GM21367 (cell line): ENCODE results near the gene NCOR1.
"Not testable (repeated sequence)": the region's sequence is repeated elsewhere in the genome, so short reads cannot be mapped to it uniquely, and the experiment has no call there.

Experiments
- ATAC-seq: cut with Tn5 transposase; IDR thresholded peaks from one replicate; pipeline ENCODE4 v1.9.1; 2021; ENCODE audit not compliant: unreplicated experiment

Gene NCOR1

DNA sequence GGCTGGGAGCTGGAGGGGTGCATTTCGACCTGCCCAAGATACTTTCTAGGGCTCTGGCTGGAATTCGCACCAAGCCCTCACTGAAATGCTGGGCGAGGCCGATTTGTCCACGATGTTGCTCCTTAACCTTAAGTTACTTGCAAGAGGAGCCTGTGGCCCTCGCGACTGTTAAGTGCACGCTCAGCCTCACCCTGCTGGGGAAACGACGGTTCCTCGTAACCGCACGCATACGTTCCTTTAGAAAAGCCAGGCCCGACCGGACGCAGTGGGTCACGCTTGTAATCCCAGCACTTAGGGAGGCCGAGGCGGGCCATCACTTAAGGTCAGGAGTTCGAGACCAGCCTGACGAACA, 607 bp upstream of the NCOR1 start:
- no peak for ATAC-seq

GRCh38 chr17:16215002-16215272, 397 bp downstream of the NCOR1 start:
- ATAC-seq = peak; percentile 27

DNA sequence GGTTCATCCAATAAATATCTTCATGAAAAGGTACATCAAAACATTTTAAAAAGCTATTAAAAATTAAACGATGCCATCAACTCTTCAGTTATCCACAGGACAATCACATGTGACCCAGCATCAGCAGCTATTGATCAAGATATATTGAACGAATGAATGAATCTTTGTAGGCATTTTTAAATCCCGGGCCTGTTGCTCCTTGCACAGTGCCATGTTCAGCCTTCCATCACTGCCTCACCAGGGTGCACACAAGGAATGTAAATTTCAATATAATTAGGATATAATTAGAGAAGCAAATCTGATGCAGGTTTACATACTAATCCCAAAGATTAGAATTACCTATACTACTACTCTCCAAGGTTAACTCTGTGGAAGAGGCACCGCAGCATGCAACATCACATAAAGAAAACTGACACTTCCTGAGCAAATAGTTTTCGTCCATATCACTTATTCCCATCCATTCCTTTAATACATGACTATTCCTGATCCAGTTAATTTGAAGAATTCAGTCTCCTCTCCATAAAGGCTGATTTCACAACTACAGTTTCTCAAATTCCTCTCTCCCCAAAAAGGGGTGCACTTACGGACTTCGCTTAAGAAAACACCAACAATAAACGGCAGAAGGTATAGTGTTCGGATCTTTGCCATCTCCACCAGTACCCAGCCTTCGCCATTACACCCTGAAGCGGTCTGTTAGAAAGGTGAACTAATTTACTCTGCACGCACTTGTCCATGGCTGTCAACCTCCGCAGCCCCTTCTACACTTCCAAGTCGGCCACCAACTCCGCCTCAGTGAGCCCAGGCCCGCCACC, 938 bp downstream of the NCOR1 start:
- no peak for ATAC-seq

- no peak for ATAC-seq
These were observed 2.5 kb downstream of the NCOR1 start for GRCh38 chr17:16212793-16213192.

- no peak for ATAC-seq
These were observed 3.7 kb downstream of the NCOR1 start for GRCh38 chr17:16211590-16211989.

DNA sequence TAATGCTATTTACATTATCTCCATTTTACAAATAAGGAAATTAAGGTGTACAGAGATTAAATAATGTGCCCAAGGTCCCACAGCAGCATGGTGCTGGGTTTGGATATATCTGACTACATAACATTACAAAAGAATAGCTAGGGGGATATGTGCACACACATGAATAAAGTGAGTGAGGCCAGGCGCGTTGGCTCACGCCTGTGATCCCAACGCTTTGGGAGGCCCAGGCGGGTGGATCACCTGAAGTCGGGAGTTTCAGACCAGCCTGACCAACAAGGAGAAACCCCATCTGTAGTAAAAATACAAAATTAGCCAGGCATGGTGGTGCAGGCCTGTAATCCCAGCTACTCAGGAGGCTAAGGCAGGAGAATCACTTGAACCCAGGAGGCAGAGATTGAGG, 10.6 kb downstream of the NCOR1 start:
- not testable (repeated sequence) for ATAC-seq

DNA sequence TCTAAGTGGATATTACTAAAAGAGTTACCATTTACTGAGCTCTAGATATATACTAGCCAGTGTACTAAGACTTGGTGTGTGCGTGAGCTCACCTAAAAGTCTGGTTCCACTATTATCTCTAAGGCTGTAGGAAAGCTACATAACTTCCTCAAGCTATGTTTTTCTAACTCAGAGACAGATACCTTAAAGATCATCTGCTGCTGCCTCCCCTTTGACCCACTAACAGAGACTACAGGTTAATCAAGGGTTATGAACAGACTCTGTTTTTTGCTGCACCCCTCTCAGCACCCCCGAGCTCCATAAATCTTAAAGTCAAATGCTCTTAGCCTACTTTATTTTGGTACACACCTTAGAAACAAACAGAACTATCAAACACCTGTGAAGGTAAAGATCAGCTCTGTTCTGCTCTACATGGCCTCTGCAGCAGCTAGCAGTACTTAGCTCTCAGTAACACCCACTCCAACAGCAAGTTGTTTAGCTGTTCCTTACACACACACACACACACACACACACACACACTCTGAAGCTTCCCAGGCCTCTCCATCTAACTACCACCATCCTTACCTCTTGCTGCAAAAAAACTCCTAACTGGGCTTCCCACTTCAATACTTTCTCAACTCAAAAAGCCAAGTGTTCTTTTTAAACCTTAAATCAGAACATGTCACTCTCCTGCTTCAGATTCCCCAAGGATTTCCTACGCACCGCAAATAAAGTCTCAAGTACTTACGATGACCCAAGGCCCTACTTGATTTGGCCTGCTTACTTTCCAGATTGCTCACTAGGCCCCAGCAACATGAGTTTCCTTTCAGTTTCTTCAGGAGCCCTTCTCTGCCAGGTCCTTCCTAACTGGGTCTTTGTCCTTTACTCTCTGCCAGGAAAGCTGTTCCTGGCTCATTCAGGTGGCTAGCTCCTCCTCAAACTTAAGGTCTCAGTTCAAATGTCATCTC, 12.5 kb downstream of the NCOR1 start:
- not testable (repeated sequence) for ATAC-seq

DNA sequence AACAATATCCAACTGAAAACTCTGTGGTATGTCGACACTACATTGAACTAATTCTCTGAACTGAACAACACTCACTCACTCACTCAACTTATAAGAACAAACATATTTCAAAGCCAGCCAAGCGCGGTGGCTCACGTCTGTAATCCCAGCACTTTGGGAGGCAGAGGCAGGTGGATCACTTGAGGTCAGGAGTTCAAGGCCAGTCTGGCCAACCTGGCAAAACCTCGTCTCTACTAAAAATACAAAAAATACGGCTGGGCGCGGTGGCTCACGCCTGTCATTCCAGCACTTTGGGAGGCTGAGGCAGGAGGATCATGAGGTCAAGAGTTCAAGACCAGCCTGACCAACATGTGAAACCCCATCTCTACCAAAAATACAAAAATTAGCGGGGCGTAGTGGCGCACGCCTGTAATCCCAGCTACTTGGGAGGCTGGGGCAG, 13.6 kb downstream of the NCOR1 start:
- not testable (repeated sequence) for ATAC-seq

DNA sequence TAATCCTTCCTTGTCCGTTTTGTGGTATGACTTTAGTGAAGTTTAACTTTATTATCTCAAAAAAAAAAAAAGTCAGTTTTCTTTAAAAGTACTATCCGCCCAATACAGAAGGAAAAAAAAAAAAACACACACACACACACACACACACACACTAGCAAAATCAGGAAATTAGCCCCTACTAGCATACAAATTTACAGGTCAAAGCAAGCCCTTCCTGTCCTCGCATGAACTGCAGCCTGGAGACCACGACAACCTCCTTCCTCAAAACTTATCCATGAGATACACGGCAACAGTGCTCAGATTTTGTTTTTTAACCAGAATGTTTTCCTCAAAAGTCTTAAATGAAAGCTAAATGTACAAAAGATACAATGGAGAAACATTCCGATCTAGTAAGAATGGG, 16.2 kb downstream of the NCOR1 start:
- no peak for ATAC-seq

DNA sequence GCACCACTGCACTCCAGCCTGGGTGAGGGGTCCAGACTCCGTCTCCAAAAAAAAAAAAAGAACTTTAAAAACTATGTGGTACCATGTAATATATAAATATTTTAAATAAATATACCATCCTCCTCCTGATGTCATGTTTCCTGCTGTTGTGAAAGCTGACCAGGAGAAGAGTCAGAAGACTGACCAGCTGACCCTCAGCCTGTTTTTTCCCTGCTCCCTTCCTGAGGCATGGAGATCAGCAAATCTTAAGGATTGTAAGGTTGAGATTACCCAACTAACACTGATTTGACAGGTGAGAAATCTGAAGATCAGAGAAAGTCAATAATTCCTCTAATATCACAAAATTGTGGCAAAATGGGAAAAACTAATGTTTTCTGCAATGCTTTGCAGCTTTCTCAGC, 18.1 kb downstream of the NCOR1 start:
- no peak for ATAC-seq

DNA sequence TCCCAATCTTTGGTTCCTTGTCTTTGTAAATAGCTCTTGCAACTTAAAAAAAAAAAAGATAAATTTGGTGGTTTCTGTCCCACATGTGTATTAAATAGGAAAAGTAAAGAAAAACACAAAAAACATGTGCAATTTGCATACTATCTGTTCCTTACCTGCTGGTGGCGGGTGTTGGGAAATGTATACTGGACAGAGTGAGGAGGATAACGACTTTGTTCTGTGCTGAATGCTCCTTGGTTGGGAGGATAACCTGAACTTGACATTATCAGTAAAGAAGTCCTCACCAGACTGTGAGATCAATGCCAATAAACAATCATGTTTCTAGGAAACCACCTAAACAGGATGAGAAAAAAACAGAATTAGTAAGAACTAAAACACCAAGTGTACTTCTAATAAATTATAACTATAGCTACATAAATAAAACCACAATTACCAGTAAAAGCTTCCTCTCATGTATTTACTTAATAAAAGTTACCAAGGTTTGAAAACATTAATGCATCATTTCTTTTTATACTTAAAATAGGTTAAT, 21.0 kb downstream of the NCOR1 start:
- ATAC-seq = not testable (repeated sequence)

DNA sequence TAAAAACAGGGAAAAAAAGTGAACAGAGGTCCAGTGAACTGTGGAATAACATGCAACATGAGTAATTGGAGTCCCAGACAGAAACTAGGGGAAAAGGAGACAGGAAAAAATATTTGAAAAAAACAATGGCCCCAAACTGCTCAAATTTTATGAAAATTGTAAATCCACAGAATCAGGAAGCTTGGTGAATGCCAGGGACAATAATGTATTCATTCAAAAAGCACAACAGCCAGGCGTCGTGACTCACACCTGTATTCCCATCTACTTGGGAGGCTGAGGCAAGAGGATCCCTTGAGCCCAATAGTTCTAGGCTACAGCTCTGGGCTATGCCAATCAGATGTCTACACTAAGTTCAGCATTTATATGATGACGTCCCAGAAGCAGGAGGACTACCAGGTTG, 23.7 kb downstream of the NCOR1 start:
- no peak for ATAC-seq

GRCh38 chr17:16190703-16191360, 24.5 kb downstream of the NCOR1 start:
- ATAC-seq = no peak

GRCh38 chr17:16189791-16190348, 25.5 kb downstream of the NCOR1 start:
- no peak for ATAC-seq

GRCh38 chr17:16187642-16188041, 27.7 kb downstream of the NCOR1 start:
- no peak for ATAC-seq

DNA sequence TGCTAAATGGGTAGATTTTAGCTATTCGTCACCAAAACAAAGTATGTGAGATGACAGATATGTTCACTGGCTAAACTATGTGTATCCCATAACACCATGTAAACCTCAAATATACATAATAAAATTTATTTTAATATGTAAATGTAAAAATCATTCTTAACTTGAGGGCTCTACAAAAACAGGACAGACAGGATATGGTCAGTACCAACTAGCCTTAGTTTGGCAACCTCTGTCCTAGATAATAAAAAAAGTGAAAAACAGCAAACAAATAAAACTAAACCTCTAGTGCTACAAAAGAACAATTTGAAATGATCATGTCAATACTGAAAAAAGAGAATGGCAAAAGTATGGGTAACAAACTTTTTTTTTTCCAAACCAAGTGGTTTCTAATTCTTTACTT, 33.8 kb downstream of the NCOR1 start:
- ATAC-seq = no peak

- no peak for ATAC-seq
These were observed 36.5 kb downstream of the NCOR1 start for GRCh38 chr17:16178836-16179235.

GRCh38 chr17:16171613-16172012, 43.7 kb downstream of the NCOR1 start:
- no peak for ATAC-seq

GRCh38 chr17:16166766-16167165, 48.6 kb downstream of the NCOR1 start:
- not testable (repeated sequence) for ATAC-seq

DNA sequence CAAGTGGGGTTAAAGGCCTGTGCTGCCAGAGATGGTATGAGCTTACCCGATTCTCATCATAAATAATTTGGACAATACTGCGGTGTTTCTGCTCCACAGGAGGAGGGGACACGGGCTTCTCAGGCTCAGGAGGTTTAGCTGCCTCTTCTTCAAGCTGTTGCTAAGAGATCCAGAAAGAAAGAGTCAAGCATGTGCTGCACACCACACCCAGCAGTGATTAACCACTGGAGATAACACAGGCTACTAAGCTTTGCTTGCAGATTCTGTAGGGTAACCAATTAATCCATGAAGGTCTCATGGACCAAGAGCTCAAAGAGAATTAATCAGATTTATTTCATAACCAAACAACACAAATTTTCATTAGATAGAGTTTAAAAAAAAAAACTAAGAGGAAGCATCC, 56.6 kb downstream of the NCOR1 start:
- no peak for ATAC-seq

- no peak for ATAC-seq
These were observed 59.8 kb downstream of the NCOR1 start for GRCh38 chr17:16155536-16155935.
